Thoracic aorta (tissue), 2 donors: ENCODE results near the gene MAPK8. TPM values are rescaled to one million over a fixed set of nuclear protein-coding genes. Genes with fewer than 3 reads are reported as not detected.

Experiments used
- ATAC-seq: fragments of 150-250 bp; one replicate; pipeline ENCODE4 v1.8.0; 2017; ENCODE audit warnings: low read depth; ENCODE audit not compliant: insufficient number of reproducible peaks, low FRiP score
- DNase-seq: peaks from one replicate; pipeline ENCODE4 v3.0.0-alpha.2; 2020; ENCODE audit warnings: low spot score
- H3K27ac ChIP-seq, 2 donors: fragments of 200-600 bp; sonication (generic); 1 replicate in 1 of 2; 2 replicates in 1 of 2; pipeline ENCODE4 v1.5.1; 2016; ENCODE audit warnings: mild to moderate bottlenecking in 2 of 2, moderate library complexity in 2 of 2
- H3K27me3 ChIP-seq: fragments of 200-600 bp; sonication (generic); replicated peaks from 2 replicates; pipeline ENCODE4 v1.6.0; 2016; ENCODE audit warnings: mild to moderate bottlenecking; ENCODE audit not compliant: insufficient read depth
- H3K36me3 ChIP-seq: fragments of 200-600 bp; sonication (generic); one replicate; pipeline ENCODE4 v1.5.1; 2016
- H3K4me1 ChIP-seq, 2 donors: fragments of 200-600 bp; sonication (generic); 1 replicate in 1 of 2; 2 replicates in 1 of 2; pipeline versions ENCODE4 v1.5.1 to v1.6.0; 2016; ENCODE audit warnings: low read depth in 2 of 2, mild to moderate bottlenecking in 1 of 2; ENCODE audit not compliant: control insufficient read depth in 1 of 2
- H3K4me3 ChIP-seq: fragments of 200-600 bp; sonication (generic); 2 replicates; pipeline ENCODE4 v1.5.1; 2016; ENCODE audit warnings: mild to moderate bottlenecking
- H3K9me3 ChIP-seq: fragments of 200-600 bp; sonication (generic); 2 replicates; pipeline ENCODE4 v1.5.1; 2016
- CTCF ChIP-seq: fragments of 200-600 bp; sonication (generic); IDR thresholded peaks from one replicate; pipeline ENCODE4 v1.5.1; 2019; ENCODE audit warnings: antibody characterized with exemption
- total RNA-seq, 2 donors: library from RNA; depleted of rRNA; stranded (reverse); fragments of >200 nt; gene quantifications; one replicate each; pipeline versions ENCODE4 v1.1.0 to v1.2.3, GENCODE V29; 2016

The MAPK8 gene
- total RNA-seq, 2 donors from 2014 or later = 19.5 to 57.4 TPM

GRCh38 chr10:48406658-48407057 is 100.2 kb downstream of the MAPK8 start:
- no peak for TF ChIP-seq CTCF
- Histone ChIP-seq H3K4me3 (no peak overlapping the region), H3K9me3 (no peaks in the 10 kb centered on the region), H3K27me3 (no peaks in the 10 kb centered on the region), H3K4me1 (no peaks in the 10 kb centered on the region), H3K27ac (no peak overlapping the region), H3K36me3 (peaks cover 8% of the 10 kb centered on the region)
- ATAC-seq (no peak), DNase-seq (no peak)

- TF ChIP-seq CTCF = no peak
- Histone ChIP-seq H3K36me3 (peaks cover 8% of the 10 kb centered on the region), H3K4me1 (no peaks in the 10 kb centered on the region), H3K9me3 (peaks cover 8% of the 10 kb centered on the region), H3K27ac (no peak overlapping the region), H3K27me3 (no peaks in the 10 kb centered on the region), H3K4me3 (no peak overlapping the region)
- DNase-seq (no peak), ATAC-seq (no peak)
Observed at GRCh38 chr10:48410503-48410902, 104.0 kb downstream of the MAPK8 start.

- no peak for DNase-seq
- no peak for ATAC-seq
- no peak for TF ChIP-seq CTCF
- Histone ChIP-seq H3K27ac (no peak overlapping the region), H3K27me3 (no peaks in the 10 kb centered on the region), H3K36me3 (peaks cover 8% of the 10 kb centered on the region), H3K4me3 (no peak overlapping the region), H3K9me3 (peaks cover 8% of the 10 kb centered on the region), H3K4me1 (no peaks in the 10 kb centered on the region)
Observed at GRCh38 chr10:48411510-48411909, 105.0 kb downstream of the MAPK8 start.

GRCh38 chr10:48412081-48412480 is 105.6 kb downstream of the MAPK8 start:
- H3K4me1 ChIP-seq = peaks cover 0 to 5% of the 10 kb centered on the region in 2 donors
- no peak overlapping the region for H3K4me3 ChIP-seq
- H3K27me3 ChIP-seq = no peaks in the 10 kb centered on the region
- TF ChIP-seq CTCF = no peak
- peaks cover 8% of the 10 kb centered on the region for H3K9me3 ChIP-seq
- H3K36me3 ChIP-seq = peaks cover 8% of the 10 kb centered on the region
- no peak overlapping the region for H3K27ac ChIP-seq
- no peak for DNase-seq
- no peak for ATAC-seq

- ATAC-seq (no peak), DNase-seq (no peak)
- peaks cover 8% of the 10 kb centered on the region for H3K36me3 ChIP-seq
- no peaks in the 10 kb centered on the region for H3K27me3 ChIP-seq
- peaks cover 8% of the 10 kb centered on the region for H3K9me3 ChIP-seq
- no peak overlapping the region for H3K27ac ChIP-seq
- H3K4me3 ChIP-seq = no peak overlapping the region
- no peak for TF ChIP-seq CTCF
- H3K4me1 ChIP-seq = peaks cover 0 to 8% of the 10 kb centered on the region in 2 donors
Observed at GRCh38 chr10:48412933-48413332, 106.5 kb downstream of the MAPK8 start.
